Cerebellar nuclear complex (tissue), 1 donor: ENCODE results near the gene AFMID.
"Not testable (repeated sequence)": the region's sequence is repeated elsewhere in the genome, so short reads cannot be mapped to it uniquely, and the experiment has no call there.

Source experiments
- DNase-seq, 2 experiments: peaks; one replicate each; lab custom pipeline; 2025; lab: John Stamatoyannopoulos, UW

The AFMID gene

GRCh38 chr17:78154903-78155811 is 32.0 kb upstream of the AFMID start:
- DNase-seq, result no peak

- no peak for DNase-seq
These were observed 27.5 kb upstream of the AFMID start for GRCh38 chr17:78159575-78160158.

GRCh38 chr17:78163881-78164747 is 23.0 kb upstream of the AFMID start:
- no peak for DNase-seq

- DNase-seq, result no peak
These were observed 22.2 kb upstream of the AFMID start for GRCh38 chr17:78164748-78165607.

- no peak for DNase-seq
These were observed 20.7 kb upstream of the AFMID start for GRCh38 chr17:78166416-78166815.

- no peak for DNase-seq
These were observed 18.8 kb upstream of the AFMID start, which contains the start of gene SYNGR2 for GRCh38 chr17:78168242-78168902. Gene SYNGR2 (plus strand): TSS chr17:78168581. CDS start chr17:78168617, 36 bp downstream.

GRCh38 chr17:78168903-78169793 is 18.0 kb upstream of the AFMID start:
- no peak for DNase-seq

- DNase-seq, result no peak
These were observed 16.2 kb upstream of the AFMID start for GRCh38 chr17:78170692-78171590.

- not testable (repeated sequence) for DNase-seq
These were observed 15.4 kb upstream of the AFMID start for GRCh38 chr17:78171591-78172248.

GRCh38 chr17:78172249-78173051 is 14.7 kb upstream of the AFMID start:
- DNase-seq, result no peak

GRCh38 chr17:78173097-78173715 is 14.0 kb upstream of the AFMID start:
- no peak for DNase-seq

- peak; percentile 92 for DNase-seq
These were observed 12.8 kb upstream of the AFMID start for GRCh38 chr17:78174346-78174869.

GRCh38 chr17:78174870-78175642 is 12.1 kb upstream of the AFMID start:
- DNase-seq, result peak; percentile 71 to 89

- DNase-seq, result no peak
These were observed 11.6 kb upstream of the AFMID start for GRCh38 chr17:78175643-78175981.

GRCh38 chr17:78176548-78177025 is 10.6 kb upstream of the AFMID start:
- DNase-seq, result no peak

- DNase-seq, result no peak
These were observed 7.8 kb upstream of the AFMID start for GRCh38 chr17:78179372-78179771.
